ENCODE results near the gene ANKRD33B.
"Not testable (repeated sequence)": the region's sequence is repeated elsewhere in the genome, so short reads cannot be mapped to it uniquely, and the experiment has no call there.

ANKRD33B gene

GRCh38 chr5:10537624-10538023 is 26.2 kb upstream of the ANKRD33B start:
- DNase-seq, result no peak

DNA sequence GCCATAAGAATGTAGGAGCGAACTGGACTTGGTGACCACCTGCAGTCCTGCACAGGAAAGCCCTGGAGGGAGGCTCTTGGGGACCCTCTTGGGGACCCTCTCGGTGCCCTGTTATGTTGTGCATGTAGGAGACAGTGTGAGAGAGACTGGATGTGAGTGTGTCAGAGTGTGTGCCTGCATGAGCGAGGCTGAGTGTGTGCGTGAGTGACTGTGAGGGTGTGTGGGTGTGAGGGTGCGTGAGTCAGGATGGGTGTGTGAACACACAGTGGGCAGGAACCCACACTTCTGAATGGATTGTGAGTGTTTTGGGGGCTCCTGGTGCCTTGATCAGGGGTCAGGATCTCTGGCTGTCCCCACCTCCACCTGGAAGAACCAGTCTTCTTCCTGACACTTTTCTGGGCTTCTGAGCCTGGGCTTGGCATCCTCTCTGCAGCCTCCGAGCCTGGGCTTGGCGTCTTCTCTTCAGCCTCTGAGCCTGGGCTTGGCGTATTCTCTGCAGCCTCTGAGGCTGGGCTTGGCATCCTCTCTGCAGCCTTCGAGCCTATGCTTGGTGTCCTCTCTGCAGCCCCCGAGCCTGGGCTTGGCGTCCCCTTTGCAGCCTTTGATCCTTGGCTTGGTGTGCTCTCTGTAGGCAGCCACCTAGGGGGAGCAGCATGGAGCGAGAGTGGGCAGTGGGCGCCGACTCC is 25.6 kb upstream of the ANKRD33B start:
- DNase-seq, result no peak

GRCh38 chr5:10538789-10539686 is 24.8 kb upstream of the ANKRD33B start:
- no peak for DNase-seq

- DNase-seq, result no peak
Observed at GRCh38 chr5:10539687-10539998, 24.2 kb upstream of the ANKRD33B start.

GRCh38 chr5:10540036-10540544 is 23.8 kb upstream of the ANKRD33B start:
- DNase-seq, result no peak

DNA sequence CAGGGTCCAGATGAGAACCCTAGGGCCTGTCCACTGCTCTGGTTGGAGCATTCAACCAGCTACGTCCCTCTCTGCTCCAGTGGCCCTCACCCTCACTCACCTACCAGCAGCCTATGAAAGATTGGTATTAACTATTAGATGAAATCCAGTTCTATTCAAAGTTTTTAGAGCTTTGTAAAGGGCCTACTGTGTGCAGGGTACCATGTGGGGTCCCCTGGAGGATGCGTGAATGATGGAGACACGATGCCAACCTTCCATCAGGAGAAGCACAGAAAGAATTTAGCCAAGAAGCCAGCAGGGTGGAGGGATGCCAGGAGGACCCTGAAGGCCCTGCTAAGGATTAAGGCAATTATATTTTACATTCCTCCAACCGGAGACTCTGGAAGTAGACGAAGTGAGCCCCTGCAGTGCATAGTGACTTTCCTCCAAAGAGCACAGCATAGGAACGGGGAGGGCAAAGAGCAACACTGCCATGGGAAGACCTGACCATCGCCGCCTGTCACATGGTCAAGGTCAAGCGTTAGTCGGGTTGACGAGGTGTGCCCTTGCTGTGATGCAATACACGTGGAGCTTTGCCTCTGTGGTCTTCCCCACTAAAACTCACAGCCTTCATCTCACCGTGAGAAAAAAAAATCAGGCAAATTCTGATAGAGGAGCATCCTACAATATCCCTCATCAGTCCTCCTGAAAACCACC is 22.8 kb upstream of the ANKRD33B start:
- no peak for DNase-seq

- no peak for DNase-seq
Observed at GRCh38 chr5:10542055-10542550, 21.8 kb upstream of the ANKRD33B start.

DNA sequence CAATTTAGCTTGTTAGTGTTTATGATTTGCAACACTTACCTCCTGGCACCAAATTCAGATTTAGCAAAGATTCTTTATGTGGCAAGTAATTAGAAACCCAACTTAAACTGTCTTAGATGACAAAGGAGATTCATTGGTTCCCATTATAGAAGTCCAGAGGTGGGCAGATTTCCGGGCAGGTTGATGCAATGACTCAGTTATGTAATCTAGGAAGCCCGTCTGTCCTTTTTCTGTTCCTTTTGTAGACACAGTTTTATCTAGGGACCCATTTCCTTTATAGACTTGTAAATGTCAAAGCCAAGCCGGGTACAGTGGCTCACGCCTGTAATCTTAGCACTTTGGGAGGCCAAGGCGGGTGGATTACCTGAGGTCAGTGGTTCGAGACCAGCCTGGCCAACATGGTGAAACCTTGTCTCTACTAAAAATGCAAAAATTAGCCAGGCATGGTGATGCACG is 20.3 kb upstream of the ANKRD33B start:
- DNase-seq, result no peak

GRCh38 chr5:10545084-10545483 is 18.8 kb upstream of the ANKRD33B start:
- DNase-seq, result no peak

DNA sequence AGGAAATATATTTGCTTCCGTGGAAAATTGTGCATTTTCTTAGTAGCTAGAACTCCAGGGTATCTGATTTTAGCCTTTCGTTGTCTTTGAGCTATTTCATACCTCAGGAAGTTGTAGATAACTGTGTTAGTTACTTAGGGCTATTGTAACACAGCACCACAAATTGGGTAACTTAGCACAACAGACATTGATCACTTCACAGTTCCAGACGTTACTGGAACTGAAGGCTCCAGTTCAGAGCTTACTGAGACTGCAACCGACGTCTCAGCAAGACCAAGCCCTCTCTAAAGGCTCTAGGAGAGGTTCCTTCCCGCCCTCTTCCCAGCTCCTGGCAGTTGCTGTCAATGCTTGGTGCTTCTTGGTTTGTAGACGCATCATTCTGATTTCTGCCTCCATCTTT is 17.7 kb upstream of the ANKRD33B start:
- no peak for DNase-seq

DNA sequence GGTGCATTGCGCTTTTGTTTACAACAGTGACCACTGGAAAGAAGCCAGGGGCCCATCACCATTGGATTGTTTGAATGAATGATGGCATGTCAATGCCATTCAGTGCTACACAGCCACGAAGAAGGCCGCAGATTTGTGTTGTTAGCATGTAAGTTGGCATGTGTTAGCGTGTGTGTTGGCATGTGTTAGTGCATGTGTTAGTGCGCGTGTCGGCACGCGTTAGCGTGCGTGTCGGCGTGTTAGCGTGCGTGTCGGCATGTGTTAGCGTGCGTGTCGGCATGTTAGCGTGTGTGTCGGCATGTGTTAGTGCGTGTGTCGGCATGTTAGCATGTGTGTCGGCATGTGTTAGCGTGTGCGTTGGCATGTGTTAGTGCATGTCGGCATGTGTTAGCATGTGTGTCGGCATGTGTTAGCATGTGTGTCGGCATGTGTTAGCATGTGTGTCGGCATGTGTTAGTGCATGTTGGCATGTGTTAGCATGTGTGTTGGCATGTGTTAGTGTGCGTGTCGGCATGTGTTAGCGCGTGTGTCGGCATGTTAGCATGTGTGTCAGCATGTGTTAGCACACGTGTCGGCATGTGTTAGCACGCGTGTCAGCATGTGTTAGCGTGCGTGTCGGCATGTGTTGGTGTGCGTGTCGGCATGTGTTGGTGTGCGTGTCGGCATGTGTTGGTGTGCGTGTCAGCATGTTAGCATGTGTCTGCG is 15.3 kb upstream of the ANKRD33B start:
- DNase-seq, result no peak

GRCh38 chr5:10549123-10549514 is 14.8 kb upstream of the ANKRD33B start:
- not testable (repeated sequence) for DNase-seq

GRCh38 chr5:10550222-10550995 is 13.5 kb upstream of the ANKRD33B start:
- no peak for DNase-seq

DNA sequence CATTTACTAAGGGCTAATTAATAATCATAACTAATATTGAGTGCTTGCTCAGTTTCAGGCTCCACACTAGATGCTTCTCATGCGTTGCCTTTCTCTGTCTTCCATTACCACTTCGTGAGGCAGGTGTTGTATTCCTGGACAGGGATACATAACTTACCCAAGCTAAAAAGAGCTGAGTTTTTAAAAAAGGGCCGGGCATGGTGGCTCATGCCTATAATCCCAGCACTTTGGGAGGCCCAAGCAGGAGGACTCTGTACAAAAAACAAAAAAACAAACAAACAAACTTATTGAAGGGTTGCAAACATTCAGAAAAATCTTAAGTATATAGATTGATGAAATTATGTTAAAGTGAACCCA is 12.1 kb upstream of the ANKRD33B start:
- no peak for DNase-seq

- no peak for DNase-seq
Observed at GRCh38 chr5:10552183-10553143, 11.4 kb upstream of the ANKRD33B start.

GRCh38 chr5:10553476-10553875 is 10.4 kb upstream of the ANKRD33B start:
- DNase-seq, result no peak

GRCh38 chr5:10555277-10555684 is 8.6 kb upstream of the ANKRD33B start:
- DNase-seq, result no peak

- DNase-seq, result no peak
Observed at GRCh38 chr5:10556289-10556807, 7.5 kb upstream of the ANKRD33B start.

GRCh38 chr5:10556893-10557746 is 6.8 kb upstream of the ANKRD33B start:
- no peak for DNase-seq

Data from effector CD4-positive, alpha-beta T cell (primary cell).